Measurements from ENCODE around the gene HSPA1L. TPM values are rescaled to one million over a fixed set of nuclear protein-coding genes. Genes with fewer than 3 reads are reported as not detected.

Gene HSPA1L
- total RNA-seq, 1 donor from 2014 or later, result 2.8 TPM

GRCh38 chr6:31782126-31782855, 32.8 kb downstream of the HSPA1L start:
- no peak for DNase-seq (ENCODE audit: low spot score)

- no peak for DNase-seq (ENCODE audit: low spot score)
These were observed 33.6 kb downstream of the HSPA1L start for GRCh38 chr6:31781244-31782125.

DNA sequence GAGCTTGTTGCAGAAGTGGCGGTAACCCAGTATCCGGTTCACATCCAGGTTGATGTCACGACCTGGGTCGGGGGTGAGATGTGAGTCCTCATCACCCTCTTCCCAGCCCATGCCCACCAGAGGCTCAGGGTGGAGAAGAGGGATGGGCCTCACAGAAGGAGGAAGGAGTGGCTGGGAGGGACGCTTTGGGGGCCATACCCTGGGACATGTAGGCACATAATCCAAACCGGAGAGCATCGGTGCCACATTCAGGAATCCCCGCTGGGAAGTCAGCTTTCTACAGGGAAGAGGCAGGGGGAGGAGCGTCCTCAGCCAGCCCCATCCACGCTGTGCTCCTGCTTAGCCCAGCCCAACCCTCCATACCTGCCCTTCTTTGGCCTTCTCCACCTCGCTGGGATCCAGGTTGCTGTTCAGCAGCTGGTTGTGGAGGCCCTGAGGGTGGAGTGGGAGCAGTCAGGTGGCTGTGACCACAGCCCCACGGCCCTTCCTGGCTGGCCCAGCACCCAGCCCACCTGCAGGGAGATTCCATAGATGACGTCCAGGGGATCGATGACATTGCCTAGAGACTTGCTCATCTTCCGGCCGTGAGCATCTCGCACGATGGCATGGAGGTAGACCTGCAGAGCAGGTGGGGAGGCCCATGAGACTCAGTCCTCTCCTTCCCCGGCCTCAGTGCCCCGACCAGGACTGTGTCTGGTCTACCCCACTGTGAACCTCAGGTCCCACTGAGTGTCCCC, 34.4 kb downstream of the HSPA1L start:
- no peak for DNase-seq (ENCODE audit: low spot score)

- DNase-seq (ENCODE audit: low spot score), result no peak
These were observed 35.2 kb downstream of the HSPA1L start for GRCh38 chr6:31779908-31780307.

- DNase-seq (ENCODE audit: low spot score), result no peak
These were observed 35.8 kb downstream of the HSPA1L start for GRCh38 chr6:31778999-31779885.

DNA sequence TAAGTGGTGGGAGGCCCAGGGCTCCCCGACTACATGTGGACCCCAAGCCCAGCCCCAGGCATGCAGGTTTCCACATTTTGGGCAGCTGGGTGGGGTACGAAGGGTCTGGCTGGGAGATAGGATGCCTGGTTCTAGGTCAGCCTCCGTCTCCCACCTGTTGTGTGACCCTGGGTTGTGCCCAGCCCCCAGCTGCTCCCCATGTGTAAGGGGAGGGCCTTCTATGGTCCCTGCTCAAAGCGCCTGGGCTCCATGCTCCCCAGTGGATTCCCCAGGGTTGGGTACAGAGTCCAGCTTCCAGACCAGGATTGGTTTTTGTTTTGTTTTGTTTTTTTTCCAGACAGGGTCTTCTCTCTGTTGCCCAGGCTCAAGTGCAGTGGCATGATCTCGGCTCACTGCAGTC, 36.9 kb downstream of the HSPA1L start:
- no peak for DNase-seq (ENCODE audit: low spot score)

DNA sequence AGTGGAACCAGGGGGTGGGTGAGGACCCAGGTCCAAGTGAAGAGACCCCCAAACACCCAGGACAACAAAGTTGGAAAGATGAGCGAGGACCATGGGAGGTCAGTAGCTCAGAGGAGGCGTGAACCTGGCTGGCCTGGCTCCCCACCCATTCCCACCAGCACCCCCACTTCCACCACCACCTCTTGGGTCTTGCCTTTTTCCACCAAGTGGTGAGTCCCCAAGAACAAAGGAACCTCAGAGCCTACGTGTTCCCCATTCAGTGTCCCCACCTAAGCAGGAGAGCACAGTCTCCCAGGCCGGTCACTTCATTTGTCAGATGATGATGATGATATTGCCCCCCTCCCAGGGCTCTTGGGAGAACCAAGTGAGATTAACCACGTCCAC, 37.4 kb downstream of the HSPA1L start:
- no peak for DNase-seq (ENCODE audit: low spot score)

- DNase-seq (ENCODE audit: low spot score), result peak; percentile 84
These were observed 38.0 kb downstream of the HSPA1L start, which contains the start of gene VWA7 for GRCh38 chr6:31776989-31777666. Gene VWA7, minus strand, starts transcription at chr6:31777328. Its CDS starts 549 bp downstream, at chr6:31776779.

GRCh38 chr6:31776485-31776988, 38.5 kb downstream of the HSPA1L start:
- no peak for DNase-seq (ENCODE audit: low spot score)

GRCh38 chr6:31775633-31776484, 39.2 kb downstream of the HSPA1L start:
- DNase-seq (ENCODE audit: low spot score), result no peak

DNA sequence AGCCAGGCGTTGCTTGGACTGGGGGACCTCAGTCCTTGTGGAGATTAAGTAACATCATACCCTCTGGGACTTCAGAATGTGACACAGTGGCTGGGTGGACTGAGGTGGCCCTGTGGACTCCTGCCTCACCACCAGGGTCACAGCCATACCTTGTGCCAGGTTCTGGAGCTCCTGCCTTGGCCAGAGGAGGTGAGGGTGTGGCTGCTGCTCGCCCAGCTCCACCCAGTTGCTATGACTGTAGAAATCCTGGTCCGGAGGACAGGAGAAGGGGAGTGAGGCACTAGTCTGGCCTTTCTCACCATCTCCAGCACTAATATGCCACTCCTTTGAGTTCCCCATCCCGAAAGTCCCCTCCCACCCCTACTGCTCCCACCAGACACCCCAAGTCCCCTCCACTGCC, 39.9 kb downstream of the HSPA1L start:
- no peak for DNase-seq (ENCODE audit: low spot score)

- no peak for DNase-seq (ENCODE audit: low spot score)
These were observed 43.1 kb downstream of the HSPA1L start for GRCh38 chr6:31771992-31772358.

DNA sequence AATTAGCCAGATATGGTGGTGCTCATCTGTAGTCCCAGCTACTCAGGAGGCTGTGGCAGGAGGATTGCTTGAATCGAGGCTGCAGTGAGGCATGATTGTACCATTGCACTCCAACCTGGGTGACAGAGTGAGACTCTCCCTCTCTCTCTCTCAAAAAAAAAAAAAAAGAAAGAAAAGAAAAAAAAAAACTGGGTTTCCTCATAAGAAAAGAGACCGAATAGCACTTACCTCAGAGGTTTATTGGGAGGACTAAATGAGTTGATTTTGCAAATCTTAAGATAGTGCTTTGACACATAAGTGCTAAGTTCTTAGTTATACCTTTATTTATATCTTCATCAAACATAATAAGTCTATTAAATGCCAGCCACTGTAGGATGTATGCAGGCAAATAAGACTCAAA, 44.2 kb downstream of the HSPA1L start:
- no peak for DNase-seq (ENCODE audit: low spot score)

- peak; percentile 79 for DNase-seq (ENCODE audit: low spot score)
These were observed 45.3 kb downstream of the HSPA1L start for GRCh38 chr6:31769684-31770371.

DNA sequence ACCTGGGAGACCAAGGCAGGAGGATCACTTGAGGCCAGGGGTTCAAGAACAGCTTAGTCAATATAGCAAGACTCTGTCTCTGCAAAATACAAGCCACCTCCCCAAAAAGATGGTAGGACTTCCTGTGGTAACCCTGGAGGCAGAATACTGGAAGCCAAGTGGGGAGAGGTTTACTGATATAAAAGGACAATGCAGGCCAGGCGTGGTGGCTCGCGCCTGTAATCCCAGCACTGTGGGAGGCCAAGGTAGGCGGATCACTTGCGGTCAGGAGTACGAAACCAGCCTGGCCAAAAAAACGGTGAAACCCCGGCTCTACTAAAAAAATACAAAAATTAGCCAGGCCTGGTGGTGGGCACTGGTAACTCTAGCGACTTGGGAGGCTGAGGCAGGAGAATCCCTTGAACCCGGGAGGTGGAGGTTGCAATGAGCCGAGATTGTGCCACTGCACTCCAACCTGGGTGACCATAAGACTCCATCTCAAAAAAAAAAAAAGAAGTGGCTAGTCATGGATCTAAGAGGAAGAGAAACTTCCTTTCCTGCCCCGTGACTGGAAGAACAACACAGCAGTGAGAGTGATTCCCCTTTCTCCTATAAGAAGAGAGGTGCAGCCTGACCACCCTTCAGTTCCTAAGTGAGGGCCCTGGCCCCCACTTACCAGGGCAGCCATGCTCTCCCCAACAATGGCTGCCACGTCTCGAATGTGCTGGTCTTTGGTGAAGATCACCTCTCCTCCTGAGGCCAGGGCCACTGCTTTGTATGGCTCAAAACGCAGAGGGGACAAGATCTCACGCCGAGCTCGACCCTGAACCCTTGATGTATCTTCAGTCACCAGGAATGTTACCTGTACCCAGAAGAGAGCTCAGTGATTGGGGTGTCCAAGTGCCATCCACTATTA, 46.5 kb downstream of the HSPA1L start:
- DNase-seq (ENCODE audit: low spot score), result no peak

- DNase-seq (ENCODE audit: low spot score), result no peak
These were observed 47.9 kb downstream of the HSPA1L start for GRCh38 chr6:31767096-31767645.
